Liver (tissue), 9 donors: ENCODE data around the gene CRISPLD2. TPM values are rescaled to one million over a fixed set of nuclear protein-coding genes. Genes with fewer than 3 reads are reported as not detected.

Experiments
- DNase-seq: peaks from one replicate; pipeline ENCODE4 v3.0.0-alpha.2; 2017; ENCODE audit warnings: low spot score
- H3K27ac ChIP-seq, 2 donors: one replicate each; pipeline ENCODE4 v1.7.0; 2013; ENCODE audit warnings: inconsistent platforms in 2 of 2, low read length in 2 of 2, control low read depth in 1 of 2, low read depth in 1 of 2, mild to moderate bottlenecking in 1 of 2
- H3K27me3 ChIP-seq, 4 donors: one replicate each; pipeline versions ENCODE4 v1.6.1 to v1.7.0; 2013; ENCODE audit warnings: low read length in 3 of 4, inconsistent platforms in 1 of 4, mild to moderate bottlenecking in 1 of 4, moderate library complexity in 1 of 4; ENCODE audit not compliant: control insufficient read depth in 4 of 4, insufficient read depth in 4 of 4
- H3K36me3 ChIP-seq, 4 donors: one replicate each; pipeline versions ENCODE4 v1.6.1 to v1.7.0; 2013; ENCODE audit warnings: low read length in 3 of 4, mild to moderate bottlenecking in 3 of 4, low read depth in 1 of 4, moderate library complexity in 1 of 4; ENCODE audit not compliant: control insufficient read depth in 4 of 4, insufficient read depth in 3 of 4
- H3K4me1 ChIP-seq, 4 donors: one replicate each; pipeline versions ENCODE4 v1.6.1 to v1.7.0; 2013; ENCODE audit warnings: low read length in 3 of 4, mild to moderate bottlenecking in 3 of 4, moderate library complexity in 1 of 4; ENCODE audit not compliant: control insufficient read depth in 4 of 4, insufficient read depth in 4 of 4
- H3K4me3 ChIP-seq, 3 donors: one replicate each; pipeline versions ENCODE4 v1.6.1 to v1.7.0; 2013; ENCODE audit warnings: low read length in 3 of 3, control low read depth in 1 of 3, low read depth in 1 of 3, mild to moderate bottlenecking in 1 of 3
- H3K9ac ChIP-seq, 2 donors: one replicate each; pipeline ENCODE4 v1.7.0; 2013; ENCODE audit warnings: low read length in 2 of 2, mild to moderate bottlenecking in 2 of 2, moderate library complexity in 2 of 2, control low read depth in 1 of 2, low read depth in 1 of 2
- H3K9me3 ChIP-seq, 4 donors: one replicate each; pipeline versions ENCODE4 v1.6.1 to v1.7.0; 2013; ENCODE audit warnings: low read length in 3 of 4; ENCODE audit not compliant: control insufficient read depth in 4 of 4
- EGR1 ChIP-seq, 2 donors: IDR thresholded peaks; 2 replicates each; pipeline ENCODE4 v1.6.1; 2016 to 2018; ENCODE audit warnings: antibody characterized with exemption in 2 of 2, low read depth in 2 of 2
- FOXA1 ChIP-seq: IDR thresholded peaks from 2 replicates; pipeline ENCODE4 v1.6.1; 2016; ENCODE audit warnings: antibody characterized with exemption
- FOXA2 ChIP-seq: IDR thresholded peaks from 2 replicates; pipeline ENCODE4 v1.6.1; 2016; ENCODE audit warnings: antibody characterized with exemption
- GABPA ChIP-seq, 2 donors: IDR thresholded peaks in 1 of 2; conservative IDR thresholded peaks in 1 of 2; 2 replicates each; pipeline ENCODE4 v1.6.1; 2016; ENCODE audit warnings: antibody characterized with exemption in 2 of 2, mild to moderate bottlenecking in 1 of 2, moderate library complexity in 1 of 2
- HNF4A ChIP-seq, 2 donors: conservative IDR thresholded peaks; 2 replicates each; pipeline ENCODE4 v1.6.1; 2016; ENCODE audit warnings: antibody characterized with exemption in 2 of 2, mild to moderate bottlenecking in 2 of 2
- JUND ChIP-seq, 2 donors: IDR thresholded peaks; 2 replicates each; pipeline ENCODE4 v1.6.1; 2016; ENCODE audit warnings: antibody characterized with exemption in 2 of 2
- MAX ChIP-seq: IDR thresholded peaks from 2 replicates; pipeline ENCODE4 v1.6.1; 2016; ENCODE audit warnings: antibody characterized with exemption
- NR2F2 ChIP-seq: IDR thresholded peaks from 2 replicates; pipeline ENCODE4 v1.6.1; 2016; ENCODE audit warnings: antibody characterized with exemption
- RAD21 ChIP-seq, 2 donors: IDR thresholded peaks; 2 replicates each; pipeline ENCODE4 v1.6.1; 2016; ENCODE audit warnings: antibody characterized with exemption in 2 of 2, mild to moderate bottlenecking in 2 of 2
- REST ChIP-seq: IDR thresholded peaks from 2 replicates; pipeline ENCODE4 v1.6.1; 2016; ENCODE audit warnings: antibody characterized with exemption, mild to moderate bottlenecking
- RXRA ChIP-seq, 2 donors: IDR thresholded peaks; 2 replicates each; pipeline ENCODE4 v1.6.1; 2017 to 2018; ENCODE audit warnings: antibody characterized with exemption in 2 of 2, mild to moderate bottlenecking in 1 of 2
- TAF1 ChIP-seq: conservative IDR thresholded peaks from 2 replicates; pipeline ENCODE4 v1.6.1; 2016; ENCODE audit warnings: antibody characterized with exemption, mild to moderate bottlenecking
- YY1 ChIP-seq: IDR thresholded peaks from 2 replicates; pipeline ENCODE4 v1.6.1; 2016; ENCODE audit warnings: antibody characterized with exemption, mild to moderate bottlenecking
- WGBS: extraction: QIAGEN DNeasy Blood & Tissue Kit; methylation state at CpG from one replicate; pipeline ENCODE4 v1.1.7; 2013; 5-methylcytosine and 5-hydroxymethylcytosine counted together
- polyA plus RNA-seq, 2 donors: library from polyadenylated mRNA; stranded (reverse) in 1 of 2; unstranded in 1 of 2; fragments of 200-250 nt in 1 of 2; fragments of >200 nt in 1 of 2; fragmentation: Nextera tagmentation in 1 of 2; extraction: Ambion mirVana in 1 of 2; gene quantifications; one replicate each; pipeline versions ENCODE4 v1.2.1 to v1.2.3, GENCODE V29; 2013 to 2015
- total RNA-seq, 2 donors: library from RNA; depleted of rRNA; stranded (reverse); fragments of >200 nt; gene quantifications; one replicate each; pipeline ENCODE4 v1.2.3, GENCODE V29; 2014
- donor health status: healthy.
- donor health status: healthy.
- donor health status: healthy.
- donor health status: healthy.
- donor health status: healthy.

The CRISPLD2 gene
- total and polyA plus RNA-seq, 4 donors, result 2.6 to 14.8 (median 4.1) TPM

- TF ChIP-seq FOXA2 (no peak), RAD21 (IDR thresholded peaks at IDR 0.05) (no peak), YY1 (no peak), HNF4A (conservative IDR thresholded peaks at IDR 0.05) (no peak), FOXA1 (no peak), MAX (no peak)
- Histone ChIP-seq H3K36me3 (no peaks in the 10 kb centered on the region), H3K9ac (no peak overlapping the region), H3K27ac (no peak overlapping the region), H3K4me3 (no peak overlapping the region), H3K4me1 (peaks cover 0 to 1% (median 0%) of the 10 kb centered on the region in 4 donors), H3K27me3 (no peaks in the 10 kb centered on the region), H3K9me3 (peaks cover 0 to 7% (median 5%) of the 10 kb centered on the region in 4 donors)
- DNase-seq, result no peak
- 97% methylated on average over 8 of the region's 8 CpGs for WGBS
These were observed 43.7 kb downstream of the CRISPLD2 start for GRCh38 chr16:84863481-84863814.

GRCh38 chr16:84864326-84864955 lies 44.7 kb downstream of the CRISPLD2 start:
- TF ChIP-seq RXRA (IDR thresholded peaks at IDR 0.05) (no peak), RAD21 (IDR thresholded peaks at IDR 0.05) (no peak), YY1 (no peak), GABPA (IDR thresholded peaks at IDR 0.05 in 1 of 2, conservative IDR thresholded peaks at IDR 0.05 in 1 of 2) (no peak), TAF1 (no peak), EGR1 (IDR thresholded peaks at IDR 0.05; ENCODE audit: low read depth in 2 of 2) (no peak), JUND (IDR thresholded peaks at IDR 0.05) (no peak), NR2F2 (no peak), REST (no peak)
- Histone ChIP-seq H3K4me1 (peaks cover 0 to 5% (median 0%) of the 10 kb centered on the region in 4 donors), H3K9me3 (peaks cover 0 to 7% (median 4%) of the 10 kb centered on the region in 4 donors), H3K4me3 (no peak overlapping the region), H3K36me3 (no peaks in the 10 kb centered on the region), H3K9ac (no peak overlapping the region), H3K27me3 (no peaks in the 10 kb centered on the region), H3K27ac (no peak overlapping the region)
- 91% methylated on average over 13 of the region's 13 CpGs for WGBS
- DNase-seq, result no peak

GRCh38 chr16:84867696-84868095 lies 47.9 kb downstream of the CRISPLD2 start:
- Histone ChIP-seq H3K4me3 (no peak overlapping the region), H3K9ac (no peak overlapping the region), H3K9me3 (no peaks in the 10 kb centered on the region), H3K27ac (no peak overlapping the region), H3K36me3 (peaks cover 0 to under 1% (median 0%) of the 10 kb centered on the region in 4 donors), H3K27me3 (no peaks in the 10 kb centered on the region), H3K4me1 (peaks cover 0 to 5% (median 0%) of the 10 kb centered on the region in 4 donors)
- TF ChIP-seq GABPA (IDR thresholded peaks at IDR 0.05 in 1 of 2, conservative IDR thresholded peaks at IDR 0.05 in 1 of 2) (no peak), JUND (IDR thresholded peaks at IDR 0.05) (no peak)
- 83% methylated on average over 9 of the region's 9 CpGs for WGBS
- no peak for DNase-seq
